IMR-90 (cell line): ENCODE results near the gene SPAG4. TPM values are rescaled to one million over a fixed set of nuclear protein-coding genes. Genes with fewer than 3 reads are reported as not detected.

Experiments
- ATAC-seq: fragments of 200-7000 bp; cut with Tn5 transposase; 2 replicates; pipeline ENCODE4 v1.9.1; 2020; ENCODE audit warnings: low read depth, mild to moderate bottlenecking, moderate library complexity
- BruUV-seq: library from RNA; stranded (reverse); fragments of 400-500 nt; replicated peaks from 2 replicates; lab custom pipeline; 2021; lab: Mats Ljungman, UMichigan
- CTCF ChIA-PET: fragments of 300-600 bp; formaldehyde crosslinking; extraction: SDS; loops from one replicate; lab custom pipeline; 2021; ENCODE audit warnings: antibody characterized with exemption; lab: Yijun Ruan, JAX
- POLR2A ChIA-PET: fragments of 300-600 bp; sonication (Branson Sonifier 250); formaldehyde crosslinking; loops from one replicate; lab custom pipeline; 2022; ENCODE audit warnings: antibody characterized with exemption; ENCODE audit not compliant: unreplicated experiment; lab: Charles Lee
- DNase-seq: peaks from one replicate; pipeline ENCODE4 v3.0.0; 2013
- H2AFZ ChIP-seq: replicated peaks from 2 replicates; pipeline ENCODE3; 2013; ENCODE audit warnings: low read length, mild to moderate bottlenecking; ENCODE audit not compliant: poor library complexity
- H2AK5ac ChIP-seq: 2 replicates; pipeline ENCODE4 v1.6.1; 2013; ENCODE audit warnings: low read depth, low read length, inconsistent platforms
- H2AK9ac ChIP-seq: replicated peaks from 2 replicates; pipeline ENCODE3; 2013; ENCODE audit warnings: mild to moderate bottlenecking, low read depth, low read length, moderate library complexity; ENCODE audit not compliant: poor library complexity
- H2BK120ac ChIP-seq: 2 replicates; pipeline ENCODE4 v1.6.1; 2013; ENCODE audit warnings: low read depth, low read length, inconsistent platforms
- H2BK15ac ChIP-seq: 3 replicates; pipeline ENCODE4 v1.6.1; 2013; ENCODE audit warnings: low read depth, low read length, inconsistent platforms
- H2BK20ac ChIP-seq: 2 replicates; pipeline ENCODE4 v1.6.1; 2013; ENCODE audit warnings: low read depth, mild to moderate bottlenecking, inconsistent platforms, low read length, moderate library complexity
- H2BK5ac ChIP-seq: 2 replicates; pipeline ENCODE4 v1.6.1; 2013; ENCODE audit warnings: mild to moderate bottlenecking, low read depth, low read length, inconsistent platforms; ENCODE audit not compliant: poor library complexity, severe bottlenecking
- H3K14ac ChIP-seq: replicated peaks from 2 replicates; pipeline ENCODE4 v1.6.1; 2013; ENCODE audit warnings: low read depth, low read length, inconsistent platforms
- H3K18ac ChIP-seq: 2 replicates; pipeline ENCODE4 v1.6.1; 2013; ENCODE audit warnings: low read depth, low read length, control low read depth
- H3K23ac ChIP-seq: 2 replicates; pipeline ENCODE4 v1.6.1; 2013; ENCODE audit warnings: low read depth, low read length, inconsistent platforms
- H3K27ac ChIP-seq: 2 replicates; pipeline ENCODE4 v1.5.1; 2013; ENCODE audit warnings: mild to moderate bottlenecking, control low read depth, low read length; ENCODE audit not compliant: insufficient read depth
- H3K27me3 ChIP-seq: 2 replicates; pipeline ENCODE4 v1.6.1; 2013; ENCODE audit warnings: low read length; ENCODE audit not compliant: control insufficient read depth, insufficient read depth
- H3K36me3 ChIP-seq: 2 replicates; pipeline ENCODE4 v1.6.1; 2013; ENCODE audit warnings: low read length, mixed read lengths; ENCODE audit not compliant: control insufficient read depth, insufficient read depth
- H3K4ac ChIP-seq: 2 replicates; pipeline ENCODE4 v1.6.1; 2013; ENCODE audit warnings: low read depth, low read length, inconsistent platforms
- H3K4me1 ChIP-seq: 2 replicates; pipeline ENCODE4 v1.6.1; 2013; ENCODE audit warnings: low read length, mixed read lengths; ENCODE audit not compliant: control insufficient read depth, insufficient read depth
- H3K4me2 ChIP-seq: 2 replicates; pipeline ENCODE4 v1.6.1; 2013; ENCODE audit warnings: low read depth, mild to moderate bottlenecking, control low read depth, low read length, moderate library complexity
- H3K4me3 ChIP-seq: 2 replicates; pipeline ENCODE4 v1.5.1; 2013; ENCODE audit warnings: low read depth, mild to moderate bottlenecking, control low read depth, low read length, moderate library complexity; ENCODE audit not compliant: insufficient read depth
- H3K56ac ChIP-seq: 2 replicates; pipeline ENCODE4 v1.6.1; 2013; ENCODE audit warnings: low read length, inconsistent platforms; ENCODE audit not compliant: insufficient read depth; ENCODE audit errors: extremely low read depth
- H3K79me1 ChIP-seq, 2 experiments: 2 replicates each; pipeline ENCODE4 v1.6.1; 2013; ENCODE audit warnings: low read length in 2 of 2, inconsistent platforms in 1 of 2, low read depth in 1 of 2
- H3K9ac ChIP-seq: 2 replicates; pipeline ENCODE4 v1.6.1; 2013; ENCODE audit warnings: low read depth, low read length, control low read depth
- H3K9me1 ChIP-seq: 2 replicates; pipeline ENCODE4 v1.6.1; 2013; ENCODE audit warnings: low read length, inconsistent platforms; ENCODE audit not compliant: insufficient read depth
- H3K9me3 ChIP-seq: 2 replicates; pipeline ENCODE4 v1.6.1; 2013; ENCODE audit warnings: low read length; ENCODE audit not compliant: control insufficient read depth, insufficient read depth
- H4K20me1 ChIP-seq: 2 replicates; pipeline ENCODE4 v1.6.1; 2013; ENCODE audit warnings: low read length, inconsistent platforms; ENCODE audit not compliant: insufficient read depth
- H4K5ac ChIP-seq: 2 replicates; pipeline ENCODE4 v1.6.1; 2013; ENCODE audit warnings: mild to moderate bottlenecking, low read depth, low read length, control low read depth
- H4K8ac ChIP-seq, 2 experiments: 2 replicates each; pipeline ENCODE4 v1.6.1; 2013; ENCODE audit warnings: low read depth in 2 of 2, low read length in 2 of 2, control low read depth in 1 of 2, inconsistent platforms in 1 of 2
- H4K91ac ChIP-seq: 2 replicates; pipeline ENCODE4 v1.6.1; 2013; ENCODE audit warnings: low read depth, low read length, inconsistent platforms; ENCODE audit not compliant: insufficient read depth
- BHLHE40 ChIP-seq: fragments of 150-350 bp; IDR thresholded peaks from 2 replicates; pipeline ENCODE4 v1.6.1; 2016; ENCODE audit warnings: mild to moderate bottlenecking, low read depth, low read length
- CEBPB ChIP-seq: IDR thresholded peaks from 2 replicates; pipeline ENCODE4 v1.6.1; 2012; ENCODE audit warnings: low read depth, low read length, improper control_type of control experiment
- CHD1 ChIP-seq: IDR thresholded peaks from 2 replicates; pipeline ENCODE4 v1.6.1; 2012; ENCODE audit warnings: low read depth, low read length, improper control_type of control experiment
- FOS ChIP-seq: fragments of 150-350 bp; IDR thresholded peaks from 2 replicates; pipeline ENCODE4 v1.6.1; 2016; ENCODE audit warnings: low read depth, low read length
- MAFK ChIP-seq: IDR thresholded peaks from 2 replicates; pipeline ENCODE4 v1.6.1; 2012; ENCODE audit warnings: low read depth, low read length, improper control_type of control experiment
- MAZ ChIP-seq: IDR thresholded peaks from 2 replicates; pipeline ENCODE4 v1.6.1; 2012; ENCODE audit warnings: low read depth, mild to moderate bottlenecking, low read length, improper control_type of control experiment, moderate library complexity, borderline replicate concordance
- MXI1 ChIP-seq: IDR thresholded peaks from 2 replicates; pipeline ENCODE4 v1.6.1; 2012; ENCODE audit warnings: low read depth, mild to moderate bottlenecking, low read length, moderate library complexity, borderline replicate concordance
- NFE2L2 ChIP-seq: fragments of 150-350 bp; IDR thresholded peaks from 2 replicates; pipeline ENCODE4 v1.6.1; 2016; ENCODE audit warnings: low read depth, mild to moderate bottlenecking, low read length
- POLR2A ChIP-seq: IDR thresholded peaks from 2 replicates; pipeline ENCODE4 v1.6.1; 2012; ENCODE audit warnings: mild to moderate bottlenecking, low read depth, low read length
- RAD21 ChIP-seq: IDR thresholded peaks from 2 replicates; pipeline ENCODE4 v1.6.1; 2012; ENCODE audit warnings: low read length, improper control_type of control experiment
- RCOR1 ChIP-seq: IDR thresholded peaks from 2 replicates; pipeline ENCODE4 v1.6.1; 2012; ENCODE audit warnings: mild to moderate bottlenecking, low read length, improper control_type of control experiment; ENCODE audit not compliant: insufficient replicate concordance
- RFX5 ChIP-seq: IDR thresholded peaks from 2 replicates; pipeline ENCODE4 v1.8.0; 2012; ENCODE audit warnings: low read depth, mild to moderate bottlenecking, low read length, moderate library complexity
- SMC3 ChIP-seq: fragments of 150-350 bp; IDR thresholded peaks from 2 replicates; pipeline ENCODE4 v1.6.1; 2016; ENCODE audit warnings: low read depth, mild to moderate bottlenecking, antibody characterized with exemption, low read length, moderate library complexity
- WGBS, 2 experiments: methylation state at CpG; one replicate each; pipeline versions ENCODE4 v1.1.5 to v1.1.7; 2013; ENCODE audit warnings: missing lambda C conversion rate in 2 of 2; ENCODE audit not compliant: insufficient read length in 1 of 2; ENCODE audit errors: extremely low coverage in 2 of 2; 5-methylcytosine and 5-hydroxymethylcytosine counted together
- dilution Hi-C: fragments of 300-500 bp; cut with HindIII; formaldehyde crosslinking; loops from one replicate; pipeline ENCODE4 v1.14.3; 2018; ENCODE audit warnings: low sequenced_read_pairs; ENCODE audit not compliant: unreplicated experiment
- in situ Hi-C: fragments of 300-500 bp; cut with MboI; formaldehyde crosslinking; loops from 3 replicates; pipeline ENCODE4 v1.14.3; 2019; ENCODE audit warnings: low sequenced_read_pairs, inconsistent platforms, mixed read lengths
- intact Hi-C: fragments of 100-400 bp; cut with micrococcal nuclease; formaldehyde crosslinking; loops from 2 replicates; pipeline ENCODE4 v1.10.0; 2022
- polyA plus RNA-seq, 3 experiments: library from polyadenylated mRNA; depleted of rRNA; stranded (reverse); fragments of >200 nt; gene quantifications; 2 replicates each; pipeline ENCODE4 v1.2.3, GENCODE V29; 2012; ENCODE audit warnings: low replicate concordance in 1 of 3
- total RNA-seq: library from RNA; depleted of rRNA; stranded (reverse); fragments of >200 nt; gene quantifications from 2 replicates; pipeline ENCODE4 v1.2.3, GENCODE V29; 2012
- TF ChIP-seq, protein P1 (sequence below): conservative IDR thresholded peaks from 2 replicates; pipeline ENCODE4 v1.5.1; 2012; ENCODE audit warnings: mild to moderate bottlenecking, low read depth, low read length, improper control_type of control experiment
- TF ChIP-seq, protein P2 (sequence below): fragments of 150-350 bp; IDR thresholded peaks from 2 replicates; pipeline ENCODE4 v1.6.1; 2017; ENCODE audit warnings: mild to moderate bottlenecking, antibody characterized with exemption, low read length, low read depth
- TF ChIP-seq, protein P3 (sequence below): fragments of 150-350 bp; IDR thresholded peaks from 2 replicates; pipeline ENCODE4 v1.6.1; 2016; ENCODE audit warnings: low read depth, mild to moderate bottlenecking, low read length, moderate library complexity, borderline replicate concordance

The SPAG4 gene
- total and polyA plus RNA-seq, 2 of the 4 experiments (the other 2 are of a cell fraction): 1.8 to 5.5 TPM

DNA sequence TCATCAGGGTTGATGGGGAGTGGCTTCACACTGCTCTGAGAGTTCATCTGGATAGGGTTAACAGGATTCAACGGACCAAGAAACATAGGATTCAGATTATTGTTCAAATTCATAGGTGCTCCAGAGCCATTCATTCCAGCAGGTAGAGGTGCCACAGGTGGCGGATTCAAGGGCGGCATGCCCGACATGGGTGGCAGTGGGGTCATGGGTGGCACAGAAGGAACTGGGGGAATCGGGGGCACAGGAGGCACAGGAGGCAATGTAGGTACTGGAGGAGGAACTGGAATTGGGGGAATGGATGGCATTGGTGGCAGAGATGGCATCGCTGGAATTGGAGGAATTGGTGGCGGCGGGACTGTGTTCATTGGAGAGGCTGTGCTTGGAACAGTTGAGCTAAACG is 38.8 kb downstream of the SPAG4 start:
- ATAC-seq (no peak), DNase-seq (no peak)
- H3K56ac ChIP-seq: no peak overlapping the region
- no peak overlapping the region for H2AK9ac ChIP-seq
- H3K36me3 ChIP-seq: peaks cover 23% of the 10 kb centered on the region
- 99% methylated on average over 8 of the region's 9 CpGs; no CpG with 5 or more reads in 1 of the 2 experiments for WGBS, 2 experiments
- no peak overlapping the region for H3K4me3 ChIP-seq
- H3K9me1 ChIP-seq: peaks cover 16% of the 10 kb centered on the region
- in situ Hi-C loops (no loop called here), intact Hi-C loops (no loop called here), dilution Hi-C loops (no loop called here)
- H3K4me2 ChIP-seq: no peak overlapping the region
- ChIA-PET POLR2A (no interaction called here), CTCF (no interaction called here)
- BruUV-seq: no TSS peak
- H3K4ac ChIP-seq: no peak overlapping the region
- peaks cover 25 to 70% of the 10 kb centered on the region in 2 experiments for H3K79me1 ChIP-seq
- H2BK20ac ChIP-seq: no peak overlapping the region
- no peak overlapping the region for H4K8ac ChIP-seq
- no peak overlapping the region for H3K18ac ChIP-seq
- no peak overlapping the region for H3K14ac ChIP-seq
- H3K9me3 ChIP-seq: no peaks in the 10 kb centered on the region
- H3K9ac ChIP-seq: no peak overlapping the region
- H4K20me1 ChIP-seq: peaks cover 91% of the 10 kb centered on the region
- H3K27ac ChIP-seq: no peak overlapping the region
- no peaks in the 10 kb centered on the region for H3K27me3 ChIP-seq
- TF ChIP-seq RAD21: no peak
- TF ChIP-seq MAZ: no peak
- no peak for TF ChIP-seq SMC3
- no peak for TF ChIP-seq RFX5
- TF ChIP-seq POLR2A: no peak
- TF ChIP-seq FOS: no peak
- no peak for TF ChIP-seq MAFK
- TF ChIP-seq, protein P1, sequence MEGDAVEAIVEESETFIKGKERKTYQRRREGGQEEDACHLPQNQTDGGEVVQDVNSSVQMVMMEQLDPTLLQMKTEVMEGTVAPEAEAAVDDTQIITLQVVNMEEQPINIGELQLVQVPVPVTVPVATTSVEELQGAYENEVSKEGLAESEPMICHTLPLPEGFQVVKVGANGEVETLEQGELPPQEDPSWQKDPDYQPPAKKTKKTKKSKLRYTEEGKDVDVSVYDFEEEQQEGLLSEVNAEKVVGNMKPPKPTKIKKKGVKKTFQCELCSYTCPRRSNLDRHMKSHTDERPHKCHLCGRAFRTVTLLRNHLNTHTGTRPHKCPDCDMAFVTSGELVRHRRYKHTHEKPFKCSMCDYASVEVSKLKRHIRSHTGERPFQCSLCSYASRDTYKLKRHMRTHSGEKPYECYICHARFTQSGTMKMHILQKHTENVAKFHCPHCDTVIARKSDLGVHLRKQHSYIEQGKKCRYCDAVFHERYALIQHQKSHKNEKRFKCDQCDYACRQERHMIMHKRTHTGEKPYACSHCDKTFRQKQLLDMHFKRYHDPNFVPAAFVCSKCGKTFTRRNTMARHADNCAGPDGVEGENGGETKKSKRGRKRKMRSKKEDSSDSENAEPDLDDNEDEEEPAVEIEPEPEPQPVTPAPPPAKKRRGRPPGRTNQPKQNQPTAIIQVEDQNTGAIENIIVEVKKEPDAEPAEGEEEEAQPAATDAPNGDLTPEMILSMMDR: no peak
- TF ChIP-seq, protein P2, sequence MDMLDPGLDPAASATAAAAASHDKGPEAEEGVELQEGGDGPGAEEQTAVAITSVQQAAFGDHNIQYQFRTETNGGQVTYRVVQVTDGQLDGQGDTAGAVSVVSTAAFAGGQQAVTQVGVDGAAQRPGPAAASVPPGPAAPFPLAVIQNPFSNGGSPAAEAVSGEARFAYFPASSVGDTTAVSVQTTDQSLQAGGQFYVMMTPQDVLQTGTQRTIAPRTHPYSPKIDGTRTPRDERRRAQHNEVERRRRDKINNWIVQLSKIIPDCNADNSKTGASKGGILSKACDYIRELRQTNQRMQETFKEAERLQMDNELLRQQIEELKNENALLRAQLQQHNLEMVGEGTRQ: no peak
- TF ChIP-seq, protein P3, sequence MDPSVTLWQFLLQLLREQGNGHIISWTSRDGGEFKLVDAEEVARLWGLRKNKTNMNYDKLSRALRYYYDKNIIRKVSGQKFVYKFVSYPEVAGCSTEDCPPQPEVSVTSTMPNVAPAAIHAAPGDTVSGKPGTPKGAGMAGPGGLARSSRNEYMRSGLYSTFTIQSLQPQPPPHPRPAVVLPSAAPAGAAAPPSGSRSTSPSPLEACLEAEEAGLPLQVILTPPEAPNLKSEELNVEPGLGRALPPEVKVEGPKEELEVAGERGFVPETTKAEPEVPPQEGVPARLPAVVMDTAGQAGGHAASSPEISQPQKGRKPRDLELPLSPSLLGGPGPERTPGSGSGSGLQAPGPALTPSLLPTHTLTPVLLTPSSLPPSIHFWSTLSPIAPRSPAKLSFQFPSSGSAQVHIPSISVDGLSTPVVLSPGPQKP: no peak
- no peak for TF ChIP-seq NFE2L2
- TF ChIP-seq MXI1: no peak
- TF ChIP-seq CHD1: no peak
- no peak for TF ChIP-seq RCOR1
- no peak for TF ChIP-seq CEBPB
- TF ChIP-seq BHLHE40: no peak
- no peak overlapping the region for H2BK15ac ChIP-seq
- no peak overlapping the region for H4K91ac ChIP-seq
- no peak overlapping the region for H2AFZ ChIP-seq
- H3K23ac ChIP-seq: no peak overlapping the region
- no peak overlapping the region for H2BK5ac ChIP-seq
- H2AK5ac ChIP-seq: no peak overlapping the region
- H3K4me1 ChIP-seq: peaks cover 9% of the 10 kb centered on the region
- no peak overlapping the region for H2BK120ac ChIP-seq
- H4K5ac ChIP-seq: no peak overlapping the region
